Measurements from ENCODE around the gene SH3GLB1. TPM values are rescaled to one million over a fixed set of nuclear protein-coding genes. Genes with fewer than 3 reads are reported as not detected.

Gene SH3GLB1
- total and polyA plus RNA-seq, 2 experiments from 2014 or later, result 59.3 to 89.1 TPM

- no peak overlapping the region for H3K4me3 ChIP-seq
- DNase-seq (ENCODE audit: low spot score), result no peak
- no peaks in the 10 kb centered on the region for H3K9me3 ChIP-seq (ENCODE audit: low read depth)
- no peaks in the 10 kb centered on the region for H3K9me2 ChIP-seq (replicated peaks; ENCODE audit: insufficient read depth)
- TF ChIP-seq EZH2 (IDR thresholded peaks at IDR 0.05; ENCODE audit: borderline replicate concordance), result no peak
- TF ChIP-seq EZH2phosphoT487 (IDR thresholded peaks at IDR 0.05; ENCODE audit: low read depth, severe bottlenecking, unreplicated experiment), result no peak
- TF ChIP-seq CTCF (IDR thresholded peaks at IDR 0.05; ENCODE audit: poor library complexity), result no peak
- no peak overlapping the region for H3K27ac ChIP-seq
- H3K4me2 ChIP-seq, result no peak overlapping the region
- no peak overlapping the region for H2AFZ ChIP-seq
- H3K79me2 ChIP-seq, result no peaks in the 10 kb centered on the region
- H3K36me3 ChIP-seq (replicated peaks; ENCODE audit: insufficient read depth, low read depth), result no peaks in the 10 kb centered on the region
- no peaks in the 10 kb centered on the region for H4K20me1 ChIP-seq (ENCODE audit: insufficient read depth, poor library complexity, severe bottlenecking)
- H3K4me1 ChIP-seq (ENCODE audit: insufficient read depth), result no peaks in the 10 kb centered on the region
- no peaks in the 10 kb centered on the region for H3K27me3 ChIP-seq
These were observed 78.1 kb downstream of the SH3GLB1 start for GRCh38 chr1:86782482-86782881.

DNA sequence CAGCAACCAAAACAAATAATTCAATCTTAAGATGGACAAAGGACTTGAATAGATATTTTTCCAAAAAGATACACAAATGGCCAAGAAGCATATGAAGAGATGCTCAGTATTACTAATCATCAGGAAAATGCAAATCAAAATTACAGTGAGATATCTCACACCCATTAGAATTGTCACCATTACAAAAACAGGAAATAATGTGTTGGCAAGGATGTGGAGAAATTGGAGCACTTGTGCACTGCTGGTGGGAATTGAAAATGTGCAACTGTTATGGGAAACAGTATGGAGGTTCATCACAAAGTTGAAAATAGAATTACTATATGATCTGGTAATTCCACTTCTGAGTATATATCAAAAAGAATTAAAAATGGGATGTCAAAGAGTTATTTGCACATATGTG, 83.2 kb downstream of the SH3GLB1 start:
- DNase-seq (ENCODE audit: low spot score), result no peak
- no peaks in the 10 kb centered on the region for H3K9me2 ChIP-seq (replicated peaks; ENCODE audit: insufficient read depth)
- no peak overlapping the region for H2AFZ ChIP-seq
- no peak overlapping the region for H3K4me2 ChIP-seq
- H3K4me1 ChIP-seq (ENCODE audit: insufficient read depth), result peaks cover 13% of the 10 kb centered on the region
- H3K79me2 ChIP-seq, result no peaks in the 10 kb centered on the region
- no peaks in the 10 kb centered on the region for H3K27me3 ChIP-seq
- H3K27ac ChIP-seq, result peak overlapping the region; percentile 47
- TF ChIP-seq EZH2phosphoT487 (IDR thresholded peaks at IDR 0.05; ENCODE audit: low read depth, severe bottlenecking, unreplicated experiment) (no peak), EZH2 (IDR thresholded peaks at IDR 0.05; ENCODE audit: borderline replicate concordance) (no peak), CTCF (IDR thresholded peaks at IDR 0.05; ENCODE audit: poor library complexity) (no peak)
- no peaks in the 10 kb centered on the region for H4K20me1 ChIP-seq (ENCODE audit: insufficient read depth, poor library complexity, severe bottlenecking)
- H3K9me3 ChIP-seq (ENCODE audit: low read depth), result no peaks in the 10 kb centered on the region
- no peaks in the 10 kb centered on the region for H3K36me3 ChIP-seq (replicated peaks; ENCODE audit: insufficient read depth, low read depth)
- H3K4me3 ChIP-seq, result no peak overlapping the region

- H3K36me3 ChIP-seq (replicated peaks; ENCODE audit: insufficient read depth, low read depth), result no peaks in the 10 kb centered on the region
- TF ChIP-seq CTCF (IDR thresholded peaks at IDR 0.05; ENCODE audit: poor library complexity), result no peak
- WGBS (ENCODE audit: low lambda C conversion rate, missing lambda C conversion rate), result 78% methylated on average over 6 of the region's 6 CpGs
- peak overlapping the region; percentile 15 for H3K4me2 ChIP-seq
- no peaks in the 10 kb centered on the region for H4K20me1 ChIP-seq (ENCODE audit: insufficient read depth, poor library complexity, severe bottlenecking)
- no peaks in the 10 kb centered on the region for H3K27me3 ChIP-seq
- no peaks in the 10 kb centered on the region for H3K9me3 ChIP-seq (ENCODE audit: low read depth)
- peaks cover 20% of the 10 kb centered on the region for H3K4me1 ChIP-seq (ENCODE audit: insufficient read depth)
- H2AFZ ChIP-seq, result no peak overlapping the region
- DNase-seq (ENCODE audit: low spot score), result peak; percentile 19
- no peak overlapping the region for H3K4me3 ChIP-seq
- no peaks in the 10 kb centered on the region for H3K9me2 ChIP-seq (replicated peaks; ENCODE audit: insufficient read depth)
- peak overlapping the region; percentile 78 for H3K27ac ChIP-seq
- no peaks in the 10 kb centered on the region for H3K79me2 ChIP-seq
These were observed 84.2 kb downstream of the SH3GLB1 start for GRCh38 chr1:86788300-86789206.

Measured in hepatocyte (in vitro differentiated cells).